Measurements from ENCODE around the gene PIK3R1.
"Not testable (repeated sequence)": the region's sequence is repeated elsewhere in the genome, so short reads cannot be mapped to it uniquely, and the experiment has no call there.

PIK3R1 gene

GRCh38 chr5:68194386-68194785 lies 21.2 kb upstream of the PIK3R1 start:
- no peak for DNase-seq

- no peak for DNase-seq
Measured at GRCh38 chr5:68195137-68195536, 20.4 kb upstream of the PIK3R1 start.

GRCh38 chr5:68196876-68197275 lies 18.7 kb upstream of the PIK3R1 start:
- no peak for DNase-seq

GRCh38 chr5:68200288-68200687 lies 15.3 kb upstream of the PIK3R1 start:
- DNase-seq, result no peak

GRCh38 chr5:68210654-68211053 lies 4.9 kb upstream of the PIK3R1 start:
- DNase-seq, result not testable (repeated sequence)

GRCh38 chr5:68214482-68215207 lies 911 bp upstream of the PIK3R1 start:
- no peak for DNase-seq

GRCh38 chr5:68215898-68216244 lies 315 bp downstream of the PIK3R1 start:
- no peak for DNase-seq

GRCh38 chr5:68216245-68217046 lies 890 bp downstream of the PIK3R1 start:
- peak; percentile 46 for DNase-seq

- DNase-seq, result no peak
Measured at GRCh38 chr5:68217047-68217355, 1.4 kb downstream of the PIK3R1 start.

- DNase-seq, result no peak
Measured at GRCh38 chr5:68217528-68217927, 2.0 kb downstream of the PIK3R1 start.

- no peak for DNase-seq
Measured at GRCh38 chr5:68219161-68219816, 3.7 kb downstream of the PIK3R1 start.

- no peak for DNase-seq
Measured at GRCh38 chr5:68220260-68220659, 4.7 kb downstream of the PIK3R1 start.

- no peak for DNase-seq
Measured at GRCh38 chr5:68220914-68221313, 5.4 kb downstream of the PIK3R1 start.

- DNase-seq, result no peak
Measured at GRCh38 chr5:68221488-68221887, 5.9 kb downstream of the PIK3R1 start.

- no peak for DNase-seq
Measured at GRCh38 chr5:68222310-68222709, 6.8 kb downstream of the PIK3R1 start.

- DNase-seq, result no peak
Measured at GRCh38 chr5:68222824-68223354, 7.3 kb downstream of the PIK3R1 start.

GRCh38 chr5:68223904-68224303 lies 8.3 kb downstream of the PIK3R1 start:
- no peak for DNase-seq

GRCh38 chr5:68224509-68225187 lies 9.1 kb downstream of the PIK3R1 start:
- no peak for DNase-seq

- DNase-seq, result no peak
Measured at GRCh38 chr5:68225188-68225910, 9.8 kb downstream of the PIK3R1 start.

- no peak for DNase-seq
Measured at GRCh38 chr5:68225911-68226545, 10.5 kb downstream of the PIK3R1 start.

- DNase-seq, result no peak
Measured at GRCh38 chr5:68226546-68227073, 11.1 kb downstream of the PIK3R1 start.
